ENCODE results near the gene KCTD6. TPM values are rescaled to one million over a fixed set of nuclear protein-coding genes. Genes with fewer than 3 reads are reported as not detected.

The KCTD6 gene
- total RNA-seq, 8 experiments from 2014 or later: 8.9 to 22.2 (median 17.5) TPM

DNA sequence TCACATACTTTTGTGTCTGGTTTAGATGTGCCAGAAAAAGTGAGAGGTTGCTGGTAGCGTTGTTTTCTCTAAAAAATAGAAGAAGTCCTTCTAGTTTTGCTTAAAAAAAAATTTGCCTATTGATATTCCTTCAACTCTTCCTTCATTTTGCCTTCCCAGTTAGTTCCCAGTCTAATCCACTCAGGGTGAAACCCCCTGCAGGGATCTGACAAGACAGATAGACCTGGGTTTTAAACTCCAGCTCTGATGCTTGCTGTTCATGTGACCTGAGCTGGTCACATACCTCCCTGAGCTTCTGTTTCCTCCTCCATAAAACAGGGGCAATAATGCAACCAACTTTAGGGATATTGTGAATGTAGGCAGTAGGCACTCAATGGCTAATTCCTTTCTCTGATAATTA lies 18.6 kb upstream of the KCTD6 start:
- H3K4me1 ChIP-seq (replicated peaks in 1 of 2): peaks cover 26 to 37% of the 10 kb centered on the region in 2 donors
- no peak overlapping the region for H3K27ac ChIP-seq
- in situ Hi-C loops (cut with MboI; ENCODE audit: low pct_unique_long_range_greater_than_20kb in 2 of 9, low sequenced_read_pairs in 9 of 9, unreplicated experiment in 9 of 9): no loop called here
- WGBS, 10 experiments: 80 to 100% (median 83%) methylated on average over 1 of the region's 1 CpG; no CpG with 5 or more reads in 3 of the 10 experiments
- ATAC-seq (replicated peaks in 6 of 8): no peak
- no peak overlapping the region for H3K4me3 ChIP-seq

GRCh38 chr3:58474348-58474911 lies 17.5 kb upstream of the KCTD6 start:
- 100% methylated on average over 1 of the region's 1 CpG; no CpG with 5 or more reads in 4 of the 10 experiments for WGBS, 10 experiments
- peak overlapping the region in 1 of 2 donors; percentile 6 for H3K27ac ChIP-seq
- peaks cover 26 to 29% of the 10 kb centered on the region in 2 donors for H3K4me1 ChIP-seq (replicated peaks in 1 of 2)
- in situ Hi-C loops (cut with MboI; ENCODE audit: low pct_unique_long_range_greater_than_20kb in 2 of 9, low sequenced_read_pairs in 9 of 9, unreplicated experiment in 9 of 9): no loop called here
- no peak overlapping the region for H3K4me3 ChIP-seq
- no peak for ATAC-seq (replicated peaks in 6 of 8)

- Histone ChIP-seq H3K27ac (peak overlapping the region; percentile 6 to 57), H3K4me3 (no peak overlapping the region), H3K4me1 (replicated peaks in 1 of 2) (peaks cover 26 to 29% of the 10 kb centered on the region in 2 donors)
- in situ Hi-C loops (cut with MboI; ENCODE audit: low pct_unique_long_range_greater_than_20kb in 2 of 9, low sequenced_read_pairs in 9 of 9, unreplicated experiment in 9 of 9): no loop called here
- peak in 3 of 8 experiments; percentile 46 to 57 (median 53) for ATAC-seq (replicated peaks in 6 of 8)
- 48 to 100% (median 65%) methylated on average over 1 to 3 of the region's 3 CpGs; no CpG with 5 or more reads in 1 of the 10 experiments for whole genome bisulfite sequencing, 10 experiments
These were observed 16.8 kb upstream of the KCTD6 start for GRCh38 chr3:58474967-58475578.

DNA sequence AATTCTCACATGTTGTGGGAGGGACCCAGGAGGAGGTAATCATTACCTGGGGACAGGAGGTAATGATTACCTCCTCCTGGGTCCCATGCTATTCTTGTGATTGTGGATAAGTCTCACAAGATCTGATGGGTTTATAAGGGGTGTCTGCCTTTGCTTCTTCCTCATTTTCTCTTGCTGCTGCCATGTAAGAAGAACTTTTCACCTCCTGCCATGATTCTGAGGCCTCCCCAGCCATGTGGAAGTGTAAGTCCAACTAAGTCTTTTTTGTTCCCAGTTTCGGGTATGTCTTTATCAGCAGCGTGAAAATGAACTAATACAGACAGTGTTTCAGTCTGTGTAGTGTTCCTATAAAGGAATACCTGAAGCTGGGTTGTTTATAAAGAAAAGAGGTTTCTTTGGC lies 13.1 kb upstream of the KCTD6 start:
- Histone ChIP-seq H3K4me1 (replicated peaks in 1 of 2) (peaks cover 14 to 16% of the 10 kb centered on the region in 2 donors), H3K27ac (no peak overlapping the region), H3K4me3 (no peak overlapping the region)
- ATAC-seq (replicated peaks in 6 of 8): no peak
- in situ Hi-C loops (cut with MboI; ENCODE audit: low pct_unique_long_range_greater_than_20kb in 2 of 9, low sequenced_read_pairs in 9 of 9, unreplicated experiment in 9 of 9): no loop called here
- 20 to 100% (median 92%) methylated on average over 1 to 2 of the region's 2 CpGs; no CpG with 5 or more reads in 5 of the 10 experiments for WGBS, 10 experiments

GRCh38 chr3:58480309-58480708 lies 11.6 kb upstream of the KCTD6 start:
- H3K4me1 ChIP-seq (replicated peaks in 1 of 2): peaks cover 1 to 5% of the 10 kb centered on the region in 2 donors
- in situ Hi-C loops (cut with MboI; ENCODE audit: low pct_unique_long_range_greater_than_20kb in 2 of 9, low sequenced_read_pairs in 9 of 9, unreplicated experiment in 9 of 9): no loop called here
- whole genome bisulfite sequencing, 10 experiments: 67 to 100% (median 100%) methylated on average over 1 to 2 of the region's 2 CpGs; no CpG with 5 or more reads in 7 of the 10 experiments
- no peak overlapping the region for H3K4me3 ChIP-seq
- ATAC-seq (replicated peaks in 6 of 8): no peak
- H3K27ac ChIP-seq: no peak overlapping the region

DNA sequence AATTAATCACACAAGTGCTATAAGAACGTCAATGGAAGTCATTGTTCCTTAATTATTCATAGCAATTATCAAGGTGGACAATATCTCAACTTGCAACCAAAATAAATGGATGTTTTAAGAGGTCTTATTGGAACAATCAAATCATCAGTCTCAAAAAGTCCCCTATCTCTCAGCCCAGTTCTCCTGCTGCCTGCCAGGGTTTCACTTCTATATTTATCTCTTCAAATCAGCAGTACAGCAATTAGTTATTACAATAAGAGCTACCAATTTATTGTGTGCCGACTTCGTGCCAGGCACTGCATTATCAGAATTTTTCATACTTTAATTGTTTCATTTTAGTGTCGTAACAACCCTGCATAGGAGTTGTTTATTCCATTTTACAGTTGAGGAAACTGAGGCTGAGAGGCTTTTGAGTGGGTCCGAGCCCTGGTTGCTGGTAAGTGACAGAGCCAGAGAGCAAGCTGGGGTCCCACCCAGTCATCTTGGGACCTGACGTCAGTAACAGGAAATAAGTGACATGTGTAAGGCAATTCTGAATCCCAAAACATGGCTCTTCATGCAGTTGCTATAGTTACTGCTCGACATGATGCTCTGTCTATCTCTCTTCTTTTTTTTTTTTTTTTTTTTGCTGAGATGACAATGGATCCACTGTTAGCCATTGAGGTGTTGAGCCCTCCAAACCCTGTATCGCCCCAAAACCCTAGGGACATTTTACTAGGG lies 8.8 kb upstream of the KCTD6 start:
- in situ Hi-C loops (cut with MboI; ENCODE audit: low pct_unique_long_range_greater_than_20kb in 2 of 9, low sequenced_read_pairs in 9 of 9, unreplicated experiment in 9 of 9): no loop called here
- Histone ChIP-seq H3K27ac (no peak overlapping the region), H3K4me3 (no peak overlapping the region), H3K4me1 (replicated peaks in 1 of 2) (no peaks in the 10 kb centered on the region)
- peak in 1 of 8 experiments; percentile 30 for ATAC-seq (replicated peaks in 6 of 8)
- 30 to 94% (median 76%) methylated on average over 2 to 8 of the region's 8 CpGs for WGBS, 10 experiments

DNA sequence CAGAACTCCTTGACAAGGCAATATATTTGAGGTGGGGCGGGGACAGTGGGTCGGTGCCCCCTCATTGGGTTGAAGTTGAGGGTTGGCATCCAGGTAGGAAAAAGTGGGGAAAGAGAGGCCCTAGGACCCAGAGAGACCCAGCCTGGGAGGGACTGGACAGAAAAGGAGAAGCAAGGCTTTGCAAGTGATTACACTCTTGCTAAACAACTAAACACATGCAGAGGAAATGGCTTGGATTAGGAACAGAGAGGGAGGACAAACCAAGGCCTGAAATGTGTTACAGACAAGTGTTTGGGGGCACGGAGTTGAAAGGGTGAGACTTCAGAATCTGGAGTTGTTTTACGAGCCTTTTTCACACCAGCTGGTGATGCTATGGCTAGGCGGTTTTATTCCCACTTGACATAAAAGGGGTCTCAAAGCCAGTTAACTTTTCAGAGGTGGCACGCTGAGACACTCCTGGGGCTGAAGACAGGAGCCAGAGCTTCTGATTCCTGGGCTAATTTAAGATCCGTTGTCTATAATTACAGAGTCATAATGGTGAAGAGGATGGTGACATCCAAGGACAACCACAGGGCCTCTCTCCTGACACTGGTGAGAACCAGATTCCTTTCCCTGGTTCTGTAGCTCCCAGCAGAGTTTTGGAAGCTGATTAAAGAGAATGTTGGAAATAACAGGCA lies 7.7 kb upstream of the KCTD6 start:
- no peak overlapping the region for H3K27ac ChIP-seq
- ATAC-seq (replicated peaks in 6 of 8): no peak
- no peaks in the 10 kb centered on the region for H3K4me1 ChIP-seq (replicated peaks in 1 of 2)
- WGBS, 10 experiments: 40 to 81% (median 65%) methylated on average over 1 to 7 of the region's 7 CpGs; no CpG with 5 or more reads in 3 of the 10 experiments
- in situ Hi-C loops (cut with MboI; ENCODE audit: low pct_unique_long_range_greater_than_20kb in 2 of 9, low sequenced_read_pairs in 9 of 9, unreplicated experiment in 9 of 9): no loop called here
- no peak overlapping the region for H3K4me3 ChIP-seq

DNA sequence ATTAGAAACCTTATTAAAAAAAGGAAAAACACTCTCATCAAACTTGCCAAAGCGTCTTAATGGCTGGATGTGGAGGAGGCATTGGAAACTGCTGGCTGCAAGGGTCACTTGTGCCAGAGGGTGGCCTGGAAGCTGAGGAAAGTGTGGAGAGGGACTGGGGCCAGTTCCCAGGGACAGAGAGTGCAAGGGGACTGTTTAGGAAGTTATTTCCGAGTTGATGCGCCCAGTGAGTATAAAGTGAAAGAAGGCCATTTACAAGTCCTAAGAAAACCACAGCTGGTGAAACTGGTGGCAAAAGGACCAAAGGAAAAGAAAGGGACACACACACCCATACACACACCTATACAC lies 7.2 kb upstream of the KCTD6 start:
- in situ Hi-C loops (cut with MboI; ENCODE audit: low pct_unique_long_range_greater_than_20kb in 2 of 9, low sequenced_read_pairs in 9 of 9, unreplicated experiment in 9 of 9): no loop called here
- H3K27ac ChIP-seq: no peak overlapping the region

GRCh38 chr3:58485801-58486435 lies 6.0 kb upstream of the KCTD6 start:
- no peak for ATAC-seq (replicated peaks in 6 of 8)
- no peak overlapping the region for H3K4me3 ChIP-seq
- 84 to 100% (median 92%) methylated on average over 1 to 4 of the region's 6 CpGs; no CpG with 5 or more reads in 2 of the 10 experiments for WGBS, 10 experiments
- no peak overlapping the region for H3K27ac ChIP-seq
- in situ Hi-C loops (cut with MboI; ENCODE audit: low pct_unique_long_range_greater_than_20kb in 2 of 9, low sequenced_read_pairs in 9 of 9, unreplicated experiment in 9 of 9): no loop called here
- no peaks in the 10 kb centered on the region for H3K4me1 ChIP-seq (replicated peaks in 1 of 2)

More for the DNA sequence above, 7.2 kb upstream of the KCTD6 start:
- no peak for ATAC-seq (replicated peaks in 6 of 8)
- Histone ChIP-seq H3K4me3 (no peak overlapping the region), H3K4me1 (replicated peaks in 1 of 2) (no peaks in the 10 kb centered on the region)
- WGBS, 10 experiments: 28 to 100% (median 80%) methylated on average over 1 to 3 of the region's 3 CpGs; no CpG with 5 or more reads in 3 of the 10 experiments

- Histone ChIP-seq H3K4me3 (no peak overlapping the region), H3K27ac (no peak overlapping the region), H3K4me1 (replicated peaks in 1 of 2) (peaks cover 3 to 4% of the 10 kb centered on the region in 2 donors)
- 59 to 93% (median 81%) methylated on average over 1 to 6 of the region's 18 CpGs; no CpG with 5 or more reads in 4 of the 10 experiments for WGBS, 10 experiments
- in situ Hi-C loops (cut with MboI; ENCODE audit: low pct_unique_long_range_greater_than_20kb in 2 of 9, low sequenced_read_pairs in 9 of 9, unreplicated experiment in 9 of 9): no loop called here
- ATAC-seq (replicated peaks in 6 of 8): peak in 2 of 8 experiments; percentile 26 to 32
These were observed 4.6 kb upstream of the KCTD6 start for GRCh38 chr3:58487140-58487886.

- in situ Hi-C loops (cut with MboI; ENCODE audit: low pct_unique_long_range_greater_than_20kb in 2 of 9, low sequenced_read_pairs in 9 of 9, unreplicated experiment in 9 of 9): no loop called here
- no peak overlapping the region for H3K4me3 ChIP-seq
- H3K4me1 ChIP-seq (replicated peaks in 1 of 2): peaks cover 10 to 16% of the 10 kb centered on the region in 2 donors
- no peak for ATAC-seq (replicated peaks in 6 of 8)
- no peak overlapping the region for H3K27ac ChIP-seq
- WGBS, 10 experiments: 17 to 57% (median 29%) methylated on average over 1 of the region's 2 CpGs; no CpG with 5 or more reads in 7 of the 10 experiments
These were observed 2.9 kb upstream of the KCTD6 start for GRCh38 chr3:58488967-58489366.

DNA sequence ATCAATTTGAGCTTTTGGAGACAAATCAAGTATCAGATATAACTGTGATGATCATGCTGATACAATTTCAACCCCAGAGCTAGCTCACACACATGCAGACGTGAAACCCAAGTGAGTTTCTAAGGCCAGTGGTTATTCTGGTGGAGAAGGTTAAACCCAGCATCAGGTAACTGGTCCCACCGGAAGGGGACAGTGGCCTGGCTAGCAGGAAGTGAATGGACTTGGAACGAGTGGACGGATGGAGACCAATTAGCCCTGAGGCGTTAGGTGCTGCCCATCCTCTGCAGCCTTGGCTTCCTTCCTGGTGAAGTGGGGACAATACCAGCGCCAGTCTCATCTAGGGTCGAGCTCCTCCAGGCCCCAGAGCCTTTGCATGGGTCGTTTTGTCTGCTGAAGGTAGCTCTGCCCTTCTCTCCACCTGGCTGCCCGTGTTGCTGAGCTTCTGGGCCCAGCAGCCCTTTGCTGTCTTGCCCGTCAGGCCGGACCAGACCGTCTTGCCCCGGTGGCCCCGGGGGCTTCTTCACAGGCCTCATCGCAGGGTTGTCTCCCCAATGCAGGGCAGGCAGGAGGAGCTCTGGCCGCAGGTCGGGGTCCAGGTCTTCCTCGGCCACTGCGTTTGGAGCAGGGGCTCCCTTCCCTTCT lies 915 bp upstream of the KCTD6 start:
- WGBS, 10 experiments: 70 to 88% (median 87%) methylated on average over 2 to 12 of the region's 19 CpGs; no CpG with 5 or more reads in 4 of the 10 experiments
- H3K4me3 ChIP-seq: peak overlapping the region in 4 of 5 donors; percentile 79 to 100 (median 88)
- peaks cover 25 to 36% of the 10 kb centered on the region in 2 donors for H3K4me1 ChIP-seq (replicated peaks in 1 of 2)
- no peak overlapping the region for H3K27ac ChIP-seq
- in situ Hi-C loops (cut with MboI; ENCODE audit: low pct_unique_long_range_greater_than_20kb in 2 of 9, low sequenced_read_pairs in 9 of 9, unreplicated experiment in 9 of 9): no loop called here
- no peak for ATAC-seq (replicated peaks in 6 of 8)
